Activated naive CD4-positive, alpha-beta T cell treated with anti-CD3 and anti-CD28 coated beads, Interleukin-2, amount 10 ng/mL, durations not matched to agents 7 days and 5 days (primary cell): ENCODE measurements around the gene GNB1L.

Experiments
- CTCF ChIA-PET: fragments of 350-600 bp; sonication (Branson Sonifier 250); formaldehyde crosslinking; loops from one replicate; lab custom pipeline; 2021; ENCODE audit warnings: antibody characterized with exemption; lab: Charles Lee
- DNase-seq: peaks from one replicate; pipeline ENCODE4 v3.0.0-alpha.2; 2020
- H3K27ac Mint-ChIP-seq: one replicate; pipeline ENCODE4 v1.8.0; 2021; ENCODE audit warnings: mild to moderate bottlenecking, moderate library complexity, mixed read lengths
- H3K27me3 Mint-ChIP-seq: one replicate; pipeline ENCODE4 v1.8.0; 2021; ENCODE audit warnings: mild to moderate bottlenecking, mixed read lengths
- H3K36me3 Mint-ChIP-seq: one replicate; pipeline ENCODE4 v1.8.0; 2021; ENCODE audit warnings: mixed read lengths
- H3K4me1 Mint-ChIP-seq: one replicate; pipeline ENCODE4 v1.8.0; 2021; ENCODE audit warnings: mixed read lengths
- H3K4me3 Mint-ChIP-seq: one replicate; pipeline ENCODE4 v1.8.0; 2021; ENCODE audit warnings: mild to moderate bottlenecking, moderate library complexity, mixed read lengths
- H3K9me3 Mint-ChIP-seq: one replicate; pipeline ENCODE4 v1.8.0; 2021; ENCODE audit warnings: mixed read lengths

Gene GNB1L

DNA sequence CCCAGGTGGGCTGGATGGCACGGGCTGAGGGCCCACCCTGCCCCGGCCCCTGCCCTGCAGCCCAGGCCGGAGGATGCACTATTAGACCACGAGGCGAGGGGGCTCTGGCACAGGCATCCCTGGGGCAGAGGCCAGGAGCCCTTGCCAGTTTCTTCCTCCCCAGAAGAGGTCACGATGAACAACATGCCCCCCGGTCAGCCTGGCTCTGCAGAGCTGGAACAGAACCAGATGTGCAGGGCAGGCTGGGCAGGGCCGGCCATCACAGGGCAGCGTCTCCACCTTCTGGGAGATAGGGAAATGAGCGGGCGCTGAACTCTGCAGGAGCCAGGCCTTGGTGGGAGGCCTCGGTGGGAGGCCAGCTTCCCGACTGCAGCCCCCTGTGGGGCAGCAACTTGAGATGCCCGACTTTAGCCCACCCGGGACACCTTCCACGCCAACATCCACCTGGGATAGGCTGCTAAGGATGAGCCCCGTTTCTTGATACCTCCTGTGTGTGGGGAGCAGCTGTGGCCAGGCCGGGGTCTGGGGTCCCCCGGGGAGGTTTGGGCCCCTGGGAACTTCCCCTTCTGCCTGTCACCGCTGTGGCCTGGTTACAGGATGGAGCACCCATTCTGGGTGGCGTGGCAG, 21.8 kb upstream of the GNB1L start:
- DNase-seq, result no peak
- Mint-ChIP-seq H3K27me3 (no peaks in the 10 kb centered on the region), H3K4me3 (no peak overlapping the region), H3K27ac (no peak overlapping the region), H3K9me3 (no peaks in the 10 kb centered on the region), H3K4me1 (peaks cover 13% of the 10 kb centered on the region), H3K36me3 (no peaks in the 10 kb centered on the region)
- CTCF ChIA-PET, result no interaction called here

DNA sequence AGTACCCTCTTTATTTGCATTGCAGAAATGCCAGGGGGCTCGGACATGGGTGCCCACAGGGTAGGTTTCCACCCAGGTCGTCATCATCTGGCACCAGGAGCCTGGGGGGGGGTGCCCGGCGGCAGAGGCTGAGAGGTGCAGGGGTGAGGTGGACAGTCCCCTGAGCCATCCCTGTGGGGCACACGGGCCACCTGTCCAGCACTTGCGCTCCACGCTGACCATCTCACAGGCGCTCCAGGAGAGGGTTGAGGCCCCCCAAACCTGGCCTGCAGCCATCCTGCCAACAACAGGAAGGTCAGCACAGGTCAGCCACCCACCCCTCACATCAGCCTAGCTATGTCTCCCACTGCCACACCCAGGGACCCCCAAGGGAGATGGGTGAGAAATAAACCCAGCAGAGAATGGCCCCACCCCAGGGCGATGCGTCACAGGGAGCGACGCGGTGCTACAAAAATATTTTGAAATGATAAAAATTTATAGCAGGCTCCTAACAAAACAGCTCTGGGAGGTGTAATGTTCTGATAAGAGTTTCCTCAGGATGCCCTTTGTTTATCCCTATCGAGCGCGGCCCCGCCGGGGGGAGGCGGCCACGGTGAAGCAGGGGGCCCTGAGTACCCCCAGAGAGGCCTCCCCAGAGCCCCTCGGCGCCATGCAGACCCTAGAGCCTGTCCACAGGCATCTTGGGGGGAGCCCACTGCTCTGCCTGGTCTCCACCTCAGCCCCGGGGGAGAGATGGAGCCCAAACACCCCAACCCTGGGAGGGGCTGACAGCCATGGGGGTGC, 21.0 kb upstream of the GNB1L start:
- no peak overlapping the region for H3K4me3 Mint-ChIP-seq
- H3K27ac Mint-ChIP-seq, result no peak overlapping the region
- H3K9me3 Mint-ChIP-seq, result no peaks in the 10 kb centered on the region
- CTCF ChIA-PET, result no interaction called here
- H3K27me3 Mint-ChIP-seq, result no peaks in the 10 kb centered on the region
- H3K4me1 Mint-ChIP-seq, result peaks cover 13% of the 10 kb centered on the region
- H3K36me3 Mint-ChIP-seq, result no peaks in the 10 kb centered on the region
- peak; percentile 18 for DNase-seq

GRCh38 chr22:19875061-19875530, 20.4 kb upstream of the GNB1L start:
- no peaks in the 10 kb centered on the region for H3K27me3 Mint-ChIP-seq
- no peaks in the 10 kb centered on the region for H3K9me3 Mint-ChIP-seq
- H3K4me1 Mint-ChIP-seq, result peaks cover 13% of the 10 kb centered on the region
- no peak for DNase-seq
- no peaks in the 10 kb centered on the region for H3K36me3 Mint-ChIP-seq
- H3K27ac Mint-ChIP-seq, result peak overlapping the region; percentile 84
- CTCF ChIA-PET, result no interaction called here
- no peak overlapping the region for H3K4me3 Mint-ChIP-seq

GRCh38 chr22:19874307-19875060, 19.8 kb upstream of the GNB1L start:
- H3K9me3 Mint-ChIP-seq, result no peaks in the 10 kb centered on the region
- H3K4me3 Mint-ChIP-seq, result peak overlapping the region; percentile 21
- H3K36me3 Mint-ChIP-seq, result no peaks in the 10 kb centered on the region
- H3K27ac Mint-ChIP-seq, result peak overlapping the region; percentile 84
- H3K4me1 Mint-ChIP-seq, result peaks cover 13% of the 10 kb centered on the region
- peak; percentile 64 for DNase-seq
- CTCF ChIA-PET, result no interaction called here
- no peaks in the 10 kb centered on the region for H3K27me3 Mint-ChIP-seq

DNA sequence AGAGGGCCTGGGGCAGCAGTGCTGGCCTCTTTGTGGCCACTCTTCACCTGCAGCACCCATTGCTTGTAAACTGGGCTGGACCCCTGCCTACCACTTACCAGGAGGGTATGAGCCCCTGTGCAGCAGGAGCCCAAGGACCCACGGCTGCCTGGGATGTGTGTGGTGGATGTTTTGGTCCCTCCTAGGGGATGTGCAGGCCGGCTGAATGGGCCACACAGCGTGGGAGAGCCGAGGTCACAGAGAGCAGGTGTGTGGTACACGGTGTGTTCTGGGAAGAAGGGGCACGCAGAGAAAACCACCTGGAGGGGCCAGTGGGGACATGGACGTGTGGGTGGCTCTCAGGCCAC, 19.3 kb upstream of the GNB1L start:
- no peaks in the 10 kb centered on the region for H3K27me3 Mint-ChIP-seq
- peaks cover 13% of the 10 kb centered on the region for H3K4me1 Mint-ChIP-seq
- CTCF ChIA-PET, result no interaction called here
- H3K4me3 Mint-ChIP-seq, result peak overlapping the region; percentile 21
- no peaks in the 10 kb centered on the region for H3K36me3 Mint-ChIP-seq
- DNase-seq, result peak; percentile 19
- H3K9me3 Mint-ChIP-seq, result no peaks in the 10 kb centered on the region
- peak overlapping the region; percentile 84 for H3K27ac Mint-ChIP-seq

DNA sequence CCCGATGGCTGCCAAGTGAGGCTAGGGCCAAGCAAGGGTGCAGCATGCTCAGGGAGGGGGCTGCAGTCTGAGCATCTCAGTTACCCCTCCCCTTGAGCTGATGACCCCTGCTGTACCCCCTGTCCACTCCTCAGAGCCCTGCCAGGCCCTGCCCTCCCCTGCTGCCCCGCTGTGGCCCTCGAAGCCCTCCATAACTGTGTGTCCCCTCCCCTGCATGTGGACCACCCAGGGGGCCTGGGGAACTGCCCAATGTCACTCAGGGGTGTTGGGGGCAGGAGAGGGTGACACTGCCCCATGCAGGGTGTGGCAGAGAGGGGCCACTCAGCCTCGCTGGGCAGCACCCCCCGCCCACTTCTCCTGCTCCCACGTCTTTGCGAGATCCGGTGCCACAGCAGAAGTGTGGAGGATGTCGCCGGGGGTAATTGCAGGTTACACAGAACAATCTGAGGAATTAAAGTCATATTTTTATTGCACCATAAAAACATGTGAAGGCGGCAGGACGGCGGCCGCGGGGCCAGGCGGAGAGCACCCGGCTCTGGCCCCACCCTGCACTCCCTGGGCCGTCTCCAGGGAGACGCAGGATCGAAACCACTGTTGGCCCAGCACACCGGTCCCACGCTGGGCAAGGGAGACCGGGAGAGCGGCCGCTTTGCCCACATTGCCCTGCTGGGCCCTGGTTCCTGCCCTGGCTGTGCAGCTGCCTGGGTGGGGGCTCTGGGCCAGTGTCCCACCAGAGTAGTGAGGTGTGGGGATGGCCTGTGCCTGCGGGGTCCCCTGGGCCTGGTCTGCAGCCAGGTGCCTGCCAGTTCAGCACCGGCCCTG, 18.7 kb upstream of the GNB1L start:
- Mint-ChIP-seq H3K9me3 (no peaks in the 10 kb centered on the region), H3K27ac (no peak overlapping the region), H3K27me3 (no peaks in the 10 kb centered on the region), H3K36me3 (no peaks in the 10 kb centered on the region), H3K4me3 (no peak overlapping the region), H3K4me1 (peaks cover 13% of the 10 kb centered on the region)
- DNase-seq, result no peak
- CTCF ChIA-PET, result no interaction called here

- Mint-ChIP-seq H3K4me1 (peaks cover 13% of the 10 kb centered on the region), H3K36me3 (no peaks in the 10 kb centered on the region), H3K27me3 (no peaks in the 10 kb centered on the region), H3K4me3 (no peak overlapping the region), H3K9me3 (no peaks in the 10 kb centered on the region), H3K27ac (no peak overlapping the region)
- CTCF ChIA-PET, result no interaction called here
- DNase-seq, result peak; percentile 18
These were observed 18.1 kb upstream of the GNB1L start for GRCh38 chr22:19872779-19873137.

DNA sequence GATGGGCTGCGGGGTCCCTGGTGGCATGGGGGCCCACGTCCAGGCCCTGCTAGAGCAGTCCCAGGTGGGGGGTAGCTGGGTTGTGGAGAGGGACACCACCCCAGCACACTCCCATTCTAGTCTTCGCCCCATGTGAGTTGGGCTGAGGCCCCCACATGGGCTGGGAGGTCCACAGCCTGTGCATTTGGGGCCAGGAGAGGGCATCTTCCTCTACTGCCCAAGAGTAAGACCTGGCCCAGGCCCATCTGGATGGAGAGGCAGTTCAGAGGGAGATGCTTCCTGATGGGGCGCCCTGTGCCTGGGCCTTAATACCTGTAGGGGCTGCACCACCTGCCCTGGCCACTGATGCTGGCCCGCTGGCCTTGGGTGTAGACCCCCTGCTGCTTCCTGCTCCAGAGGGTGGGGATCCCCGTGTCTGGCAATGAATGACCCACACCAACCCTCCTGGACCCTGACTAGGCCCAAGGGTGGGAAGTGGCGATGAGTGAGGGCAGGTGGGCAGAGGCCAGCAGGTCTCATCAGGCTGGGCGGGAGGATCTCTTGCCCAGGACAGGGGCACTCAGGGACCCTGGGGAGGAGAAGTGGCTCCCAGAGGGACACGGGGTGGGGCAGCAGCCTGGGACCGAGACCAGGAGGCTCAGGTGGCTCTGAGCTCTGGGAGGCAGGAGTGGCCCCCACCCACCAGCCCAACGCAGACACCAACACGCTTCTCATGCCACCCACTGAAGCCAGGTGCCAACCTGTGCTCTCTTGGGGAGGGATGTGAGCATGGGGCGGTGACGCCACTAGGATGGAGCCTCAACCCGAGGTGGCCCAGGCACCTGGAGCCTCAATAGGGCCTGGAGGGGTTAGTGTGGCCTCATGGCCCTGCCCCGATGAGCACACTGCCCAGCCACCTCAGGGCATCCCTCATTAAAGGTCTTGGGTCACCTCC, 17.4 kb upstream of the GNB1L start:
- Mint-ChIP-seq H3K36me3 (no peaks in the 10 kb centered on the region), H3K9me3 (no peaks in the 10 kb centered on the region), H3K4me1 (peaks cover 13% of the 10 kb centered on the region), H3K4me3 (no peak overlapping the region), H3K27me3 (peaks cover 4% of the 10 kb centered on the region), H3K27ac (no peak overlapping the region)
- no peak for DNase-seq
- CTCF ChIA-PET, result no interaction called here

GRCh38 chr22:19871023-19871844, 16.6 kb upstream of the GNB1L start:
- H3K4me1 Mint-ChIP-seq, result peaks cover 13% of the 10 kb centered on the region
- H3K27me3 Mint-ChIP-seq, result peaks cover 4% of the 10 kb centered on the region
- H3K27ac Mint-ChIP-seq, result no peak overlapping the region
- no peak for DNase-seq
- H3K4me3 Mint-ChIP-seq, result no peak overlapping the region
- no peaks in the 10 kb centered on the region for H3K9me3 Mint-ChIP-seq
- CTCF ChIA-PET, result no interaction called here
- no peaks in the 10 kb centered on the region for H3K36me3 Mint-ChIP-seq

DNA sequence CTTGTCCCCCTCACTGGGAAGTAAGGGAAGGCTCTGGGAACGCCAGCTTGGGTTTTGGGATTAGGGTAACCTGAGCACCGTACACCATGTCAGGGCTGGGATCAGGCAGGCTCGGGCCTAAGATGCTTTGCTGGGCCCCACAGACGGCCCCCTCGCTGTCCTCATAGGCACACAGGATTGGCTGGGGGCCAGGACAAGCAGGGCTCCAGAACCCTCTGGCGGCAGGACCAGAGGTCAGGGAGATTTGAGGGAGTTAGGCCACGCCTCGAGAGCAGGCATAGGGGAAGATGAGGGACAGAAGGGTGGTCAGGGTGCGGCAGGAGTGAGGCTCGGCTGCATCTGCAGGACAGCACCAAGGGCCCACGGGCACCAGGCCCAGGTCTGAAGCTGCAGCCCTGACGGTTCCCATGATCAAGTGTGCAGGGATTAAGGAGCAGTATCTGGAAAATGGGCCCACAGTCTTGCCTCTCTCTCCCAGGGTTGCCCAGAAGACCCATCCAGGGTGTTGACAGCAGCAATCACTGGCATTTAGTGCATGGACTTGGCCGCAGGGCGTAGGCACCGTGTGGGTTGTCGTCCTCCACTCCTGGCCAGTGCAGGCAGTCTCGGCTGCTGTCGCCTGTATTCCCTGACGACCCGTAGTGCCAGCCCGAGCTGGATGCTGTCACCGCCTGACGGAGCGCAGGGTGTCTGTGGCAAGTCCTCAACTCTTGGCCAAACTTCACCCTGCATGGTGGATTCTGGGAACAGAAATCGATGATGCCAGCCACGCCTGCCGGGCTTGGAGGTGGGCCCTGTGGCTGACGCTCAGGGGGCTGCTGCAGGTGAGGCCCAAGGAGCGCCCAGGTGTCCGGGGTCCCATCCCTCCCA, 15.7 kb upstream of the GNB1L start:
- CTCF ChIA-PET, result no interaction called here
- Mint-ChIP-seq H3K36me3 (no peaks in the 10 kb centered on the region), H3K4me3 (no peak overlapping the region), H3K27me3 (peaks cover 7% of the 10 kb centered on the region), H3K4me1 (peaks cover 13% of the 10 kb centered on the region), H3K9me3 (no peaks in the 10 kb centered on the region), H3K27ac (no peak overlapping the region)
- no peak for DNase-seq

DNA sequence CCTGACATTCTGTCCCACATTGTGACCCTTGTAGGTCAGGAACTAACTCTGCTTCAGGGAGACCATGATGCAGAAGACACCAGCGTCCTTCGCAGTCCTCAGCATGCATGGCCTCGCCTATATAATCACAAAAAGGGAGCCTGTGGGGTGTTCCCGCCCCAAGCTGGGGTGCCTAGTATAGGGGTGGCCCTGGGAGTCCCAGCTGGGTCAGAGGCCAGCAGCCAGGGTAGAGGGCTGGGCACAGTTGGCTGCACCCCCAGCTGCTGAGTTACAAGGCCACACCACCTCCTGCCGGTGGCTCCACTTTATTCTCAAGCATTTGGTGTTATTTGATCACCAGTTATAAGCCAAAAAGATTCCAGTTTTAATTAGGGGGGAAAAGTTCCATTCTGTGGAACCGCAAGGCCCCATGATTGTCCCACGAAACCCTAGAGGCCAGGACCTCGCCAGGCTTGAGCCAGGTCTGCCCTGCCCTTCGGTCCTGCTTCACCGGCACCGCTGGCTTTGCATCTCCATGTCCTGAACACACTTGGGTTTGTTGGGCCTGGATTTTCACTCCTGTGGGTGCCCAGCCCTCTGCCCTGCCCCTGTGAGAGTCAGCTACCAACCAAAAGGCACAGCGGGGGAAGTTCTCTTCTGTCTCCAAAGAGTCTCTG, 15.0 kb upstream of the GNB1L start:
- Mint-ChIP-seq H3K9me3 (no peaks in the 10 kb centered on the region), H3K27ac (no peak overlapping the region), H3K36me3 (no peaks in the 10 kb centered on the region), H3K4me1 (peaks cover 10% of the 10 kb centered on the region), H3K27me3 (peaks cover 7% of the 10 kb centered on the region), H3K4me3 (no peak overlapping the region)
- CTCF ChIA-PET, result interaction anchor here (1.5 kb wide), 1 partner anchor 15 kb away, joined by 3 read pairs; the partner anchor contains the start of genes GNB1L and RTL10
- DNase-seq, result no peak
